K562 (cell line): Measurements from ENCODE around the gene ARHGAP31. TPM values are rescaled to one million over a fixed set of nuclear protein-coding genes. Genes with fewer than 3 reads are reported as not detected.

Source experiments
- BRD4 ChIP-seq: fragments of 200-600 bp; sonication (generic); IDR thresholded peaks from 2 replicates; pipeline ENCODE4 v1.6.1; 2017; ENCODE audit warnings: inconsistent platforms
- CLOCK ChIP-seq: fragments of 250-450 bp; sonication (Bioruptor Pico); IDR thresholded peaks from 2 replicates; pipeline ENCODE4 v1.4.0; 2020; ENCODE audit warnings: mild to moderate bottlenecking, moderate library complexity, borderline replicate concordance
- DNMT1 ChIP-seq: fragments of 450-650 bp; IDR thresholded peaks from 2 replicates; pipeline ENCODE4 v1.6.1; 2016; ENCODE audit warnings: antibody characterized with exemption, mild to moderate bottlenecking
- HEY1 ChIP-seq: fragments of 250-450 bp; sonication (Bioruptor Pico); IDR thresholded peaks from 2 replicates; pipeline ENCODE4 v1.5.0; 2020; ENCODE audit warnings: mild to moderate bottlenecking, moderate library complexity, borderline replicate concordance
- HLTF ChIP-seq: fragments of 450-650 bp; IDR thresholded peaks from 2 replicates; pipeline ENCODE4 v1.6.1; 2016
- KHSRP ChIP-seq: fragments of 450-650 bp; IDR thresholded peaks from 2 replicates; pipeline ENCODE4 v1.6.1; 2017
- KLF13 ChIP-seq: fragments of 450-650 bp; IDR thresholded peaks from 2 replicates; pipeline ENCODE4 v1.6.1; 2016; ENCODE audit warnings: missing genetic modification characterization, low read depth, mild to moderate bottlenecking, missing compliant biosample characterization, moderate library complexity, borderline replicate concordance
- MAZ ChIP-seq, 2 experiments: fragments of 450-650 bp in 1 of 2; sonication (generic) in 1 of 2; formaldehyde crosslinking; IDR thresholded peaks in 1 of 2; conservative IDR thresholded peaks in 1 of 2; 2 replicates each; pipeline versions ENCODE4 v1.4.0 to v1.5.0; 2020; ENCODE audit warnings: mild to moderate bottlenecking in 1 of 2, missing genetic modification reagents in 1 of 2
- NELFE ChIP-seq: IDR thresholded peaks from 2 replicates; pipeline ENCODE4 v1.6.1; 2011; ENCODE audit warnings: mild to moderate bottlenecking; ENCODE audit not compliant: insufficient read depth, insufficient read length
- PTBP1 ChIP-seq: fragments of 200-400 bp; formaldehyde crosslinking; IDR thresholded peaks from 2 replicates; pipeline ENCODE4 v1.6.1; 2017; ENCODE audit warnings: low read depth, low read length
- RAD21 ChIP-seq, 2 experiments: fragments of 250-450 bp in 1 of 2; fragments of 450-650 bp in 1 of 2; sonication (Bioruptor Pico) in 1 of 2; formaldehyde crosslinking in 1 of 2; IDR thresholded peaks in 1 of 2; conservative IDR thresholded peaks in 1 of 2; 2 replicates each; pipeline versions ENCODE4 v1.4.0 to v1.8.0; 2020 to 2022; ENCODE audit warnings: mild to moderate bottlenecking in 2 of 2, moderate library complexity in 1 of 2
- SMARCA4 ChIP-seq: fragments of 450-650 bp; IDR thresholded peaks from 2 replicates; pipeline ENCODE4 v1.6.1; 2016
- STAT5B ChIP-seq: fragments of 250-450 bp; sonication (Bioruptor Pico); IDR thresholded peaks from 2 replicates; pipeline ENCODE4 v1.8.0; 2021; ENCODE audit warnings: mild to moderate bottlenecking, inconsistent platforms
- TCFL5 ChIP-seq: fragments of 250-450 bp; sonication (Bioruptor Pico); conservative IDR thresholded peaks from 2 replicates; pipeline ENCODE4 v1.6.1; 2021; ENCODE audit warnings: mild to moderate bottlenecking, moderate library complexity, matching md5 sums
- ZBTB12 ChIP-seq: fragments of 250-450 bp; sonication (Bioruptor Pico); IDR thresholded peaks from 2 replicates; pipeline ENCODE4 v1.4.0; 2020
- ZBTB43 ChIP-seq: sonication (generic); formaldehyde crosslinking; IDR thresholded peaks from 2 replicates; pipeline ENCODE4 v1.8.0; 2023; ENCODE audit warnings: mild to moderate bottlenecking, missing genetic modification reagents
- ZKSCAN3 ChIP-seq: fragments of 250-450 bp; sonication (Bioruptor Pico); IDR thresholded peaks from 2 replicates; pipeline ENCODE4 v1.4.0; 2020
- ZNF212 ChIP-seq: fragments of 450-650 bp; formaldehyde crosslinking; IDR thresholded peaks from 2 replicates; pipeline ENCODE4 v1.4.0; 2020; ENCODE audit warnings: mild to moderate bottlenecking
- polyA plus RNA-seq, 8 experiments: library from polyadenylated mRNA; depleted of rRNA in 4 of 8; stranded (reverse) in 5 of 8; unstranded in 3 of 8; fragments of >200 nt; fragmentation: Nextera tagmentation in 2 of 8; fragmentation: Illumina TruSeq in 1 of 8; extraction: Ambion mirVana in 2 of 8; extraction: Trizol in 1 of 8; gene quantifications; 2 replicates each; pipeline versions ENCODE4 v1.2.1 to v1.2.3, GENCODE V29; 2011 to 2014; ENCODE audit warnings: inconsistent platforms in 1 of 8, missing spikeins in 1 of 8
- total RNA-seq, 7 experiments: library from RNA; depleted of rRNA in 6 of 7; stranded (reverse); fragments of >200 nt in 6 of 7; fragmentation: Illumina TruSeq in 2 of 7; extraction: Trizol in 2 of 7; gene quantifications; 2 replicates each; pipeline versions ENCODE4 v1.2.1 to v1.2.3, GENCODE V29; 2011 to 2021; ENCODE audit warnings: low replicate concordance in 1 of 7
- TF ChIP-seq, protein P1 (sequence below): IDR thresholded peaks from 2 replicates; pipeline ENCODE4 v1.6.1; 2011; ENCODE audit warnings: borderline replicate concordance, low read depth, mild to moderate bottlenecking, moderate library complexity, low read length; ENCODE audit not compliant: insufficient read depth, poor library complexity, severe bottlenecking
- TF ChIP-seq, protein P2 (sequence below), 2 experiments: fragments of 450-650 bp in 1 of 2; sonication (generic) in 1 of 2; formaldehyde crosslinking; conservative IDR thresholded peaks; 2 replicates each; pipeline versions ENCODE4 v1.4.0 to v1.8.1; 2020 to 2022; ENCODE audit warnings: mild to moderate bottlenecking in 1 of 2, missing genetic modification reagents in 1 of 2

ARHGAP31 gene
- total and polyA plus RNA-seq, 9 of the 15 experiments (the other 6 are each of a cell fraction or from before 2014, with no cell fraction given) = under 0.01 to 0.13 (median 0.06) TPM; not detected in 5

DNA sequence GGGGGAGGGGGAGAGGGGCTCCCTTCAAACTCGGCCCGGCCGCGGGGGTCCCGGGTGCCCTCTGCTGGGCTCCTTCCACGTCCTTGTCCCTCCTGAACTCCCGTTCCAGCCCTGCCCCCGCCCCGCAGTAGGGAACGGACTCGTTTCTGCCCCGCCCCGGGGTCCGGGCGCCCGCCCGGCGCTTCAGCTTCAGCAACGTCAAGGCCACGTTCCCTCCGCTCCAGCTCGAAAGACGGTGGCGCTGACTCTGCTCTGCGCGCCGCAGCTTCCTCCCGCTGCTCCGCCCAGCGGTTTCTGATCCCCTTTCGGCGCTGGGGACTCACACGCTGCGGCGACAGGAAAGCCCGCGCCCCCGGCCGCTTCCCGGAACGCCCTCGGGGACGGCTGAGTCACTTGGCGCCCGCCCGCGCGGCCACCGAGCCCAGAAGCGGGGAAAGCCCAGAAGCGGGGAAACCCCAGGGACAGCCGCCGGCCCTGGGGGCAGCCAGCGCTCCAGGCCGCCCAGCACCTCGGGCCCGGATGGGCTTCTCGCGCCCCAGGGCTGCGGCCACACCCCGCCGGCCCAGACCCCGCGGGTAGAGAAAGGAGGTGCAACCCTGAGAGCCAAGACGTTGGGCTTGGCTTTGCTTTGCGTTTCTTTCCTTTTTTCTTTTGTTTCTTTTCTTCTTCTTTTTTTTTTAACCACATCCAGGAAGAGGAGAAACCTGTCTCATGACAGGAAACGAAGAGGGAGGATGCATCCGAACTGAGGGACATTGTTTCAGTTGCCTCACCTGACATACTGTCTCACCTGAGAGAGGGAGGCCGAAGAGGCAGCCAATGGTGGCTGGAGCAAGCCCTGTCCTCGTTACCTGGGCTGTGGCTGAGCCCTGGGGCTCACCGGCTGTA lies 28.9 kb downstream of the ARHGAP31 start (continued):
- TF ChIP-seq NELFE (no peak), HEY1 (CRISPR knock-in tag) (no peak), HLTF (no peak), CLOCK (CRISPR knock-in tag) (no peak), MAZ (CRISPR knock-in tag; conservative IDR thresholded peaks at IDR 0.05 in 1 of 2, IDR thresholded peaks at IDR 0.05 in 1 of 2) (peak in 1 of 2 experiments; percentile 37; a peak in 2 of 4 replicates), TCFL5 (CRISPR knock-in tag) (no peak), ZBTB43 (no peak), STAT5B (no peak), ZKSCAN3 (no peak), DNMT1 (no peak), BRD4 (no peak), ZBTB12 (CRISPR knock-in tag) (no peak), KLF13 (tag) (no peak), KHSRP (no peak), RAD21 (CRISPR knock-in tag; conservative IDR thresholded peaks at IDR 0.05 in 1 of 2, IDR thresholded peaks at IDR 0.05 in 1 of 2) (no peak), ZNF212 (CRISPR knock-in tag) (no peak), PTBP1 (no peak), SMARCA4 (no peak)
- TF ChIP-seq, protein P1, sequence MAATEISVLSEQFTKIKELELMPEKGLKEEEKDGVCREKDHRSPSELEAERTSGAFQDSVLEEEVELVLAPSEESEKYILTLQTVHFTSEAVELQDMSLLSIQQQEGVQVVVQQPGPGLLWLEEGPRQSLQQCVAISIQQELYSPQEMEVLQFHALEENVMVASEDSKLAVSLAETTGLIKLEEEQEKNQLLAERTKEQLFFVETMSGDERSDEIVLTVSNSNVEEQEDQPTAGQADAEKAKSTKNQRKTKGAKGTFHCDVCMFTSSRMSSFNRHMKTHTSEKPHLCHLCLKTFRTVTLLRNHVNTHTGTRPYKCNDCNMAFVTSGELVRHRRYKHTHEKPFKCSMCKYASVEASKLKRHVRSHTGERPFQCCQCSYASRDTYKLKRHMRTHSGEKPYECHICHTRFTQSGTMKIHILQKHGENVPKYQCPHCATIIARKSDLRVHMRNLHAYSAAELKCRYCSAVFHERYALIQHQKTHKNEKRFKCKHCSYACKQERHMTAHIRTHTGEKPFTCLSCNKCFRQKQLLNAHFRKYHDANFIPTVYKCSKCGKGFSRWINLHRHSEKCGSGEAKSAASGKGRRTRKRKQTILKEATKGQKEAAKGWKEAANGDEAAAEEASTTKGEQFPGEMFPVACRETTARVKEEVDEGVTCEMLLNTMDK = no peak
- TF ChIP-seq, protein P2, sequence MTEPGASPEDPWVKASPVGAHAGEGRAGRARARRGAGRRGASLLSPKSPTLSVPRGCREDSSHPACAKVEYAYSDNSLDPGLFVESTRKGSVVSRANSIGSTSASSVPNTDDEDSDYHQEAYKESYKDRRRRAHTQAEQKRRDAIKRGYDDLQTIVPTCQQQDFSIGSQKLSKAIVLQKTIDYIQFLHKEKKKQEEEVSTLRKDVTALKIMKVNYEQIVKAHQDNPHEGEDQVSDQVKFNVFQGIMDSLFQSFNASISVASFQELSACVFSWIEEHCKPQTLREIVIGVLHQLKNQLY (CRISPR knock-in tag; conservative IDR thresholded peaks at IDR 0.05) = no peak
